ENCODE data around the gene NRP2. TPM values are rescaled to one million over a fixed set of nuclear protein-coding genes. Genes with fewer than 3 reads are reported as not detected.

Gene NRP2
- total and polyA plus RNA-seq, 2 of the 13 experiments (the other 11 are each of a cell fraction or from before 2014, with no cell fraction given): 0.65 to 1.4 TPM

DNA sequence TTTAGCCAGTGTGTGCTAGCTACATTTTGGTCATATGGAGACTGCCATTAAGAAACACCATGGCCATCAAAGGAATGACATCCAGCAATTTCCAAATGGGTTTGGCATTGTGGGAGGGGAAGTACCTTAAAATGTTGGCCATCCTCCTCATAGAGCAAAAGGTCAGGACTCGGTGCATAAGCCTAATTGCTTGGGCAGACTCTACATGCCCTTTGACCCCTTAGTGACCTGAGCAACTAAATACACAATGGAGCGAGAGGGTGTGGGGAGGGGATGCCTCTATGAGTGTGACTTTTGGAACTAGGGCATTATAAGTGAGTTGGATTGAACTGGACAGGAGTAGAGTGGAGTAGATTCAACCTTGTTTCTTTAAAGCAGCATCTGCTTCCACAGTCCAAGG is 44.9 kb downstream of the NRP2 start (continued):
- no peak for TF ChIP-seq ZNF83 (CRISPR knock-in tag; IDR thresholded peaks at IDR 0.05; ENCODE audit: borderline replicate concordance)
- TF ChIP-seq, protein P1, sequence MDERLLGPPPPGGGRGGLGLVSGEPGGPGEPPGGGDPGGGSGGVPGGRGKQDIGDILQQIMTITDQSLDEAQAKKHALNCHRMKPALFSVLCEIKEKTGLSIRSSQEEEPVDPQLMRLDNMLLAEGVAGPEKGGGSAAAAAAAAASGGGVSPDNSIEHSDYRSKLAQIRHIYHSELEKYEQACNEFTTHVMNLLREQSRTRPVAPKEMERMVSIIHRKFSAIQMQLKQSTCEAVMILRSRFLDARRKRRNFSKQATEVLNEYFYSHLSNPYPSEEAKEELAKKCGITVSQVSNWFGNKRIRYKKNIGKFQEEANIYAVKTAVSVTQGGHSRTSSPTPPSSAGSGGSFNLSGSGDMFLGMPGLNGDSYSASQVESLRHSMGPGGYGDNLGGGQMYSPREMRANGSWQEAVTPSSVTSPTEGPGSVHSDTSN (CRISPR knock-in tag; IDR thresholded peaks at IDR 0.05): no peak
- TF ChIP-seq ZNF274 (CRISPR knock-in tag; IDR thresholded peaks at IDR 0.05): no peak
- no peak for TF ChIP-seq HCFC1 (IDR thresholded peaks at IDR 0.05; ENCODE audit: low read depth, low read length)
- no peak for TF ChIP-seq ZSCAN30 (CRISPR knock-in tag; IDR thresholded peaks at IDR 0.05)
- no peak for TF ChIP-seq CEBPB (IDR thresholded peaks at IDR 0.05; ENCODE audit: borderline replicate concordance, low read depth, low read length)
- TF ChIP-seq HNRNPUL1 (IDR thresholded peaks at IDR 0.05; ENCODE audit: low read depth, low read length): no peak
- TF ChIP-seq ZNF160 (CRISPR knock-in tag; IDR thresholded peaks at IDR 0.05): no peak
- TF ChIP-seq, protein P2, sequence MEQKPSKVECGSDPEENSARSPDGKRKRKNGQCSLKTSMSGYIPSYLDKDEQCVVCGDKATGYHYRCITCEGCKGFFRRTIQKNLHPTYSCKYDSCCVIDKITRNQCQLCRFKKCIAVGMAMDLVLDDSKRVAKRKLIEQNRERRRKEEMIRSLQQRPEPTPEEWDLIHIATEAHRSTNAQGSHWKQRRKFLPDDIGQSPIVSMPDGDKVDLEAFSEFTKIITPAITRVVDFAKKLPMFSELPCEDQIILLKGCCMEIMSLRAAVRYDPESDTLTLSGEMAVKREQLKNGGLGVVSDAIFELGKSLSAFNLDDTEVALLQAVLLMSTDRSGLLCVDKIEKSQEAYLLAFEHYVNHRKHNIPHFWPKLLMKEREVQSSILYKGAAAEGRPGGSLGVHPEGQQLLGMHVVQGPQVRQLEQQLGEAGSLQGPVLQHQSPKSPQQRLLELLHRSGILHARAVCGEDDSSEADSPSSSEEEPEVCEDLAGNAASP (CRISPR knock-in tag; IDR thresholded peaks at IDR 0.05; ENCODE audit: borderline replicate concordance): no peak
- TF ChIP-seq EED (CRISPR knock-in tag; IDR thresholded peaks at IDR 0.05): no peak
- TF ChIP-seq SALL1 (CRISPR knock-in tag; IDR thresholded peaks at IDR 0.05): no peak
- no peak for TF ChIP-seq SNAI1 (CRISPR knock-in tag; IDR thresholded peaks at IDR 0.05; ENCODE audit: borderline replicate concordance)
- peak; percentile 15; the same call in 1 of the 2 replicates for TF ChIP-seq FOXA3 (CRISPR knock-in tag; IDR thresholded peaks at IDR 0.05)
- no peak for TF ChIP-seq KDM4B (CRISPR knock-in tag; IDR thresholded peaks at IDR 0.05)
- TF ChIP-seq KLF15 (CRISPR knock-in tag; IDR thresholded peaks at IDR 0.05; ENCODE audit: borderline replicate concordance): no peak
- TF ChIP-seq, protein P3, sequence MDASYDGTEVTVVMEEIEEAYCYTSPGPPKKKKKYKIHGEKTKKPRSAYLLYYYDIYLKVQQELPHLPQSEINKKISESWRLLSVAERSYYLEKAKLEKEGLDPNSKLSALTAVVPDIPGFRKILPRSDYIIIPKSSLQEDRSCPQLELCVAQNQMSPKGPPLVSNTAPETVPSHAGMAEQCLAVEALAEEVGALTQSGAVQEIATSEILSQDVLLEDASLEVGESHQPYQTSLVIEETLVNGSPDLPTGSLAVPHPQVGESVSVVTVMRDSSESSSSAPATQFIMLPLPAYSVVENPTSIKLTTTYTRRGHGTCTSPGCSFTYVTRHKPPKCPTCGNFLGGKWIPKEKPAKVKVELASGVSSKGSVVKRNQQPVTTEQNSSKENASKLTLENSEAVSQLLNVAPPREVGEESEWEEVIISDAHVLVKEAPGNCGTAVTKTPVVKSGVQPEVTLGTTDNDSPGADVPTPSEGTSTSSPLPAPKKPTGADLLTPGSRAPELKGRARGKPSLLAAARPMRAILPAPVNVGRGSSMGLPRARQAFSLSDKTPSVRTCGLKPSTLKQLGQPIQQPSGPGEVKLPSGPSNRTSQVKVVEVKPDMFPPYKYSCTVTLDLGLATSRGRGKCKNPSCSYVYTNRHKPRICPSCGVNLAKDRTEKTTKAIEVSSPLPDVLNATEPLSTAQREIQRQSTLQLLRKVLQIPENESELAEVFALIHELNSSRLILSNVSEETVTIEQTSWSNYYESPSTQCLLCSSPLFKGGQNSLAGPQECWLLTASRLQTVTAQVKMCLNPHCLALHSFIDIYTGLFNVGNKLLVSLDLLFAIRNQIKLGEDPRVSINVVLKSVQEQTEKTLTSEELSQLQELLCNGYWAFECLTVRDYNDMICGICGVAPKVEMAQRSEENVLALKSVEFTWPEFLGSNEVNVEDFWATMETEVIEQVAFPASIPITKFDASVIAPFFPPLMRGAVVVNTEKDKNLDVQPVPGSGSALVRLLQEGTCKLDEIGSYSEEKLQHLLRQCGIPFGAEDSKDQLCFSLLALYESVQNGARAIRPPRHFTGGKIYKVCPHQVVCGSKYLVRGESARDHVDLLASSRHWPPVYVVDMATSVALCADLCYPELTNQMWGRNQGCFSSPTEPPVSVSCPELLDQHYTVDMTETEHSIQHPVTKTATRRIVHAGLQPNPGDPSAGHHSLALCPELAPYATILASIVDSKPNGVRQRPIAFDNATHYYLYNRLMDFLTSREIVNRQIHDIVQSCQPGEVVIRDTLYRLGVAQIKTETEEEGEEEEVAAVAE (CRISPR knock-in tag; IDR thresholded peaks at IDR 0.05; ENCODE audit: borderline replicate concordance): no peak
- TF ChIP-seq, protein P4, sequence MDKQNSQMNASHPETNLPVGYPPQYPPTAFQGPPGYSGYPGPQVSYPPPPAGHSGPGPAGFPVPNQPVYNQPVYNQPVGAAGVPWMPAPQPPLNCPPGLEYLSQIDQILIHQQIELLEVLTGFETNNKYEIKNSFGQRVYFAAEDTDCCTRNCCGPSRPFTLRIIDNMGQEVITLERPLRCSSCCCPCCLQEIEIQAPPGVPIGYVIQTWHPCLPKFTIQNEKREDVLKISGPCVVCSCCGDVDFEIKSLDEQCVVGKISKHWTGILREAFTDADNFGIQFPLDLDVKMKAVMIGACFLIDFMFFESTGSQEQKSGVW (CRISPR knock-in tag; IDR thresholded peaks at IDR 0.05; ENCODE audit: borderline replicate concordance): no peak
- no peak for TF ChIP-seq CBFB (CRISPR knock-in tag; IDR thresholded peaks at IDR 0.05)
- peak; percentile 36; the same call in 1 of the 2 replicates for TF ChIP-seq EHMT2 (IDR thresholded peaks at IDR 0.05; ENCODE audit: borderline replicate concordance, low read depth, low read length)
